Measurements from ENCODE around the gene LIMS2.
A peak's percentile ranks its signal among the peaks of the same experiment; 100 is the strongest.

LIMS2 gene

GRCh38 chr2:127681976-127682857 is 6.9 kb upstream of the LIMS2 start:
- no peak overlapping the region for H3K4me3 ChIP-seq (ENCODE audit: low read depth, low read length)
- H3K4me1 ChIP-seq (ENCODE audit: control insufficient read depth, insufficient read depth, low read length) = no peaks in the 10 kb centered on the region
- H3K27ac ChIP-seq (ENCODE audit: low read depth, low read length) = no peak overlapping the region
- no peak overlapping the region for H3K9ac ChIP-seq (ENCODE audit: low read depth, low read length)
- no peaks in the 10 kb centered on the region for H3K9me3 ChIP-seq (ENCODE audit: control insufficient read depth, insufficient read depth, low read length)
- H3K27me3 ChIP-seq (ENCODE audit: control insufficient read depth, insufficient read depth, low read length) = peaks cover 12% of the 10 kb centered on the region
- no peaks in the 10 kb centered on the region for H3K36me3 ChIP-seq (ENCODE audit: control insufficient read depth, insufficient read depth, low read length)

- peaks cover 21% of the 10 kb centered on the region for H3K27me3 ChIP-seq (ENCODE audit: control insufficient read depth, insufficient read depth, low read length)
- no peak overlapping the region for H3K9ac ChIP-seq (ENCODE audit: low read depth, low read length)
- H3K4me3 ChIP-seq (ENCODE audit: low read depth, low read length) = no peak overlapping the region
- H3K27ac ChIP-seq (ENCODE audit: low read depth, low read length) = no peak overlapping the region
- no peaks in the 10 kb centered on the region for H3K36me3 ChIP-seq (ENCODE audit: control insufficient read depth, insufficient read depth, low read length)
- no peaks in the 10 kb centered on the region for H3K4me1 ChIP-seq (ENCODE audit: control insufficient read depth, insufficient read depth, low read length)
- no peaks in the 10 kb centered on the region for H3K9me3 ChIP-seq (ENCODE audit: control insufficient read depth, insufficient read depth, low read length)
Measured at GRCh38 chr2:127681288-127681804, 6.0 kb upstream of the LIMS2 start.

GRCh38 chr2:127680706-127681287 is 5.5 kb upstream of the LIMS2 start:
- Histone ChIP-seq H3K9ac (ENCODE audit: low read depth, low read length) (no peak overlapping the region), H3K4me1 (ENCODE audit: control insufficient read depth, insufficient read depth, low read length) (peaks cover 3% of the 10 kb centered on the region), H3K27me3 (ENCODE audit: control insufficient read depth, insufficient read depth, low read length) (peaks cover 26% of the 10 kb centered on the region), H3K4me3 (ENCODE audit: low read depth, low read length) (no peak overlapping the region), H3K27ac (ENCODE audit: low read depth, low read length) (no peak overlapping the region), H3K9me3 (ENCODE audit: control insufficient read depth, insufficient read depth, low read length) (no peaks in the 10 kb centered on the region), H3K36me3 (ENCODE audit: control insufficient read depth, insufficient read depth, low read length) (no peaks in the 10 kb centered on the region)

- Histone ChIP-seq H3K4me1 (ENCODE audit: control insufficient read depth, insufficient read depth, low read length) (peaks cover 4% of the 10 kb centered on the region), H3K4me3 (ENCODE audit: low read depth, low read length) (no peak overlapping the region)
Measured at GRCh38 chr2:127679680-127680361, 4.5 kb upstream of the LIMS2 start.

GRCh38 chr2:127678991-127679390 is 3.7 kb upstream of the LIMS2 start:
- Histone ChIP-seq H3K27me3 (ENCODE audit: control insufficient read depth, insufficient read depth, low read length) (peaks cover 39% of the 10 kb centered on the region), H3K36me3 (ENCODE audit: control insufficient read depth, insufficient read depth, low read length) (no peaks in the 10 kb centered on the region), H3K9me3 (ENCODE audit: control insufficient read depth, insufficient read depth, low read length) (no peaks in the 10 kb centered on the region), H3K9ac (ENCODE audit: low read depth, low read length) (no peak overlapping the region), H3K4me3 (ENCODE audit: low read depth, low read length) (no peak overlapping the region), H3K27ac (ENCODE audit: low read depth, low read length) (no peak overlapping the region), H3K4me1 (ENCODE audit: control insufficient read depth, insufficient read depth, low read length) (peaks cover 8% of the 10 kb centered on the region)

More at GRCh38 chr2:127679680-127680361, 4.5 kb upstream of the LIMS2 start:
- Histone ChIP-seq H3K9me3 (ENCODE audit: control insufficient read depth, insufficient read depth, low read length) (no peaks in the 10 kb centered on the region), H3K36me3 (ENCODE audit: control insufficient read depth, insufficient read depth, low read length) (no peaks in the 10 kb centered on the region), H3K27me3 (ENCODE audit: control insufficient read depth, insufficient read depth, low read length) (peaks cover 31% of the 10 kb centered on the region), H3K9ac (ENCODE audit: low read depth, low read length) (no peak overlapping the region), H3K27ac (ENCODE audit: low read depth, low read length) (no peak overlapping the region)

- peaks cover 8% of the 10 kb centered on the region for H3K4me1 ChIP-seq (ENCODE audit: control insufficient read depth, insufficient read depth, low read length)
- no peaks in the 10 kb centered on the region for H3K9me3 ChIP-seq (ENCODE audit: control insufficient read depth, insufficient read depth, low read length)
- peaks cover 44% of the 10 kb centered on the region for H3K27me3 ChIP-seq (ENCODE audit: control insufficient read depth, insufficient read depth, low read length)
- H3K36me3 ChIP-seq (ENCODE audit: control insufficient read depth, insufficient read depth, low read length) = no peaks in the 10 kb centered on the region
- no peak overlapping the region for H3K4me3 ChIP-seq (ENCODE audit: low read depth, low read length)
- no peak overlapping the region for H3K27ac ChIP-seq (ENCODE audit: low read depth, low read length)
- no peak overlapping the region for H3K9ac ChIP-seq (ENCODE audit: low read depth, low read length)
Measured at GRCh38 chr2:127678531-127678930, 3.2 kb upstream of the LIMS2 start.

- Histone ChIP-seq H3K27ac (ENCODE audit: low read depth, low read length) (no peak overlapping the region), H3K9me3 (ENCODE audit: control insufficient read depth, insufficient read depth, low read length) (no peaks in the 10 kb centered on the region), H3K36me3 (ENCODE audit: control insufficient read depth, insufficient read depth, low read length) (no peaks in the 10 kb centered on the region), H3K4me3 (ENCODE audit: low read depth, low read length) (no peak overlapping the region), H3K9ac (ENCODE audit: low read depth, low read length) (no peak overlapping the region), H3K27me3 (ENCODE audit: control insufficient read depth, insufficient read depth, low read length) (peaks cover 56% of the 10 kb centered on the region), H3K4me1 (ENCODE audit: control insufficient read depth, insufficient read depth, low read length) (peaks cover 8% of the 10 kb centered on the region)
Measured at GRCh38 chr2:127676906-127677305, 1.6 kb upstream of the LIMS2 start.

GRCh38 chr2:127674241-127675209 is 805 bp downstream of the LIMS2 start:
- no peak overlapping the region for H3K9ac ChIP-seq (ENCODE audit: low read depth, low read length)
- H3K27ac ChIP-seq (ENCODE audit: low read depth, low read length) = no peak overlapping the region
- H3K4me3 ChIP-seq (ENCODE audit: low read depth, low read length) = peak overlapping the region; percentile 67
- peaks cover 8% of the 10 kb centered on the region for H3K4me1 ChIP-seq (ENCODE audit: control insufficient read depth, insufficient read depth, low read length)
- H3K36me3 ChIP-seq (ENCODE audit: control insufficient read depth, insufficient read depth, low read length) = no peaks in the 10 kb centered on the region
- H3K27me3 ChIP-seq (ENCODE audit: control insufficient read depth, insufficient read depth, low read length) = peaks cover 56% of the 10 kb centered on the region
- no peaks in the 10 kb centered on the region for H3K9me3 ChIP-seq (ENCODE audit: control insufficient read depth, insufficient read depth, low read length)

GRCh38 chr2:127673291-127674069 is 1.9 kb downstream of the LIMS2 start:
- Histone ChIP-seq H3K4me1 (ENCODE audit: control insufficient read depth, insufficient read depth, low read length) (peaks cover 8% of the 10 kb centered on the region), H3K9ac (ENCODE audit: low read depth, low read length) (no peak overlapping the region), H3K27ac (ENCODE audit: low read depth, low read length) (no peak overlapping the region), H3K36me3 (ENCODE audit: control insufficient read depth, insufficient read depth, low read length) (no peaks in the 10 kb centered on the region), H3K9me3 (ENCODE audit: control insufficient read depth, insufficient read depth, low read length) (no peaks in the 10 kb centered on the region), H3K27me3 (ENCODE audit: control insufficient read depth, insufficient read depth, low read length) (peaks cover 56% of the 10 kb centered on the region), H3K4me3 (ENCODE audit: low read depth, low read length) (no peak overlapping the region)

Data from HUES48 (cell line).